SKM-1 treated with dmso at 0.1 percent for 144 hours (cell line): ENCODE results near the gene CALD1.

Experiments used
- DNase-seq: peaks from one replicate; lab custom pipeline; 2025; ENCODE audit not compliant: unreplicated experiment; lab: John Stamatoyannopoulos, UW

CALD1 gene

DNA sequence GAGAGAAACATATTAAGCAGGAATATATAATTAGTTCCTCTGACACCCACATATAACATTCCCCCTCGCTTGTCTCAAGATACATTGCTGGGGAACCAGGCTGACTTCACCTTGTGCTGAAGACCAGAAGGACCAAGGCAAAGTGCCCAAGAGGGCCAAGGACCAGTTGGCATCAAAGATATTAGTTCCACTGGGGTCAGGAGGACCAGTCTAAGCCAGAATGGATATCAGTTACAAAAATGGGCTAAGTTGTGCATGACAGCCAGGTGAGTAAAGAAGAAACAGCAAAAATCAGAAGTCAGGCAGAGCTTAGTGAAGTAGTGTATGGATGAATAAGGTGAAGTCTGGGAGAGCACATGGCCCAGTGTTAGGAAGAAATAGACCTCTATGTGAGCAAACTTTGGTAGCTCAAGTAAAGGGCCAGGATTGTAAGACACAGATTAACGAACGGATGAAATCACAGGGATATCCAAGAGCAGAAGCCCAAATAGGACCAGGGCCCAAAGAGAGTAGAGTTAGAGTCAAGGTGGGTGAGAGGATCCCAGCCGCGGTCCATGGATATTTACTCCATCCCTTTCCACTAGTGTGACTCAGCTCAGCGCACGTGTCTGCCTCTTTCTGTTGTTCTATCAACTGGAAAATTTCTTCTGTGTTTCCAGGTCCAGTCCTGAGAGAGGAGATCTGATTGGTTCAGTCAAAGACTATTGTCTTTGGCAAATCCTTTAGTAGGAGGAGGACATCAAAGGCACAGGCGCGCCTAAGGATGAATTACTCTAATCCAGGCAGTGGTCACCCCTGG, 5.0 kb downstream of the CALD1 start:
- no peak for DNase-seq

DNA sequence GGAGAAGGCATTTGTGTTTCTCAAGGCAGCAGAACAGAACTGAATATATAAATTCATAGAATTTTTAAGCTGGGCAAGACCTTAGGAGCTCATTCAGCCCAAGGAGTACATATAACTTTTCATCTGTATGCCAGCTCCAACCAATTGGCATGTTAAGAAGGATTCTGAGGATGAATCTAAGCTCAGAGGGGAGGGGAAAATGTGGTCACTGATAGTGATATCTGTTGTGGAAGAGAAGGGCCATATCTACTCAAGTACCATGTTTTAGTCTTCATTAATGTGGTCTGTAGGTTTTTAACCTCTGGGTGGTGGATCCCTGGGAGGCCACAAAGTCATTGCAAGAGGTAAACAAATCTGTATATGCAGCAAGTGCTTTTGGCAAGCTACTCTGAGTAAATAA, 6.4 kb downstream of the CALD1 start:
- DNase-seq: no peak

- DNase-seq: no peak
These were observed 7.6 kb downstream of the CALD1 start for GRCh38 chr7:134787064-134787463.

DNA sequence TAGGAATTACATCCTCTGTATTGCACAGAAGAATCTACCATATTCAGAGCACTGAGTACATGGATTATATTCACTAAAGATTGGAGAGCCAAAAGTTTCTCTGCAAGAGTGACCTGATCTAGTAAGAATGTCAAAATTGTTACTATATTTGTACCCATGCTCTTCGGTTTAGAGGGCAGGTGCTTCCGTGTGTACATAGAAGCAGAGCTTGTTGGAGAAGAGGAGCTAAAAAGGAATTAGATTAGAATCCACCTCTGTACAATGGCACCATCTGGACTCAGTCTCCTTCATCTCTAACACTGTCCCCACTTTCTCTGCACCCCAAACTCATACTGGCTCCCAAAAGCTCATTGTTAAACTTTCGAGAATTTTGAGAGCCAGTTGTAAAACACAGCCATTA, 8.3 kb downstream of the CALD1 start:
- no peak for DNase-seq

GRCh38 chr7:134788191-134788590, 8.8 kb downstream of the CALD1 start:
- DNase-seq: no peak

GRCh38 chr7:134789967-134790685, 10.7 kb downstream of the CALD1 start:
- DNase-seq: no peak

DNA sequence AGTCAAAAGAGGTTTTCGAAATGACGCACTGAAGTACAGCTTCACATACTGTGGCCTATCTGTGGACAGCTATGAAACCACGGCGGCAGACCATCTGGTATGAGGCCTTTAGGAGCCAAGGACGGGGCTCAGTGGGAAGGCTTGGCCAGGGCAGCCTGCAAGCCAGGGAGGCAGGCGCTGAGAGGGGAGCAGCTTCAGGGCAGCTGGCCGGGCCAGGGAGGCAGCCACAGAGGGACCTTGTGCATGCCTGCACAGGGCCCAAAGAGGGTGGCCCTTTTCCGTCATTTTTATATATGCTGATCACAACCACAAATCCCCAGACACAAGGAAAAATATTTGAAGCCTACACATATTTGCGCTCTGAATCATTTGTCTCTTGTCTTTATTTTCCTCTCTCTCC, 13.5 kb downstream of the CALD1 start:
- DNase-seq: no peak

GRCh38 chr7:134795231-134795630, 15.8 kb downstream of the CALD1 start:
- no peak for DNase-seq

DNA sequence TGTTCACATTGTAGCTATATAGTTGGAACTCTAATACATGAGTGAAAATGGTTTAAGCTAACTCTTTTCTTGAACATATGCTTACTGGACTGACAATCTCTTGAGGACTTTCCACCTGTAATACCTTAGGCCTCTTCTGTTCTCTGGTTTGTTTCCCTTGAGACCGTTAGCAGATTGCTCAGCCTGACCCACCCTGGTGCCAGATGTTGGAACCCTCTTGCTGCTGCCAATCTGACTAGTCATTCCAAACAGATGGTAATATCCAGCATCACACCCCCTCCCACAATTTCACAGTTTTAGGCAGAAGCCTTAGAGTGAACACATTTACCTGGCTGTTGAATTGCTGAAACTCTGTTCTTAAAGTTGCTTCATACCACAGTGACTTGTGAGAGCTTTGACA, 18.7 kb downstream of the CALD1 start:
- no peak for DNase-seq

DNA sequence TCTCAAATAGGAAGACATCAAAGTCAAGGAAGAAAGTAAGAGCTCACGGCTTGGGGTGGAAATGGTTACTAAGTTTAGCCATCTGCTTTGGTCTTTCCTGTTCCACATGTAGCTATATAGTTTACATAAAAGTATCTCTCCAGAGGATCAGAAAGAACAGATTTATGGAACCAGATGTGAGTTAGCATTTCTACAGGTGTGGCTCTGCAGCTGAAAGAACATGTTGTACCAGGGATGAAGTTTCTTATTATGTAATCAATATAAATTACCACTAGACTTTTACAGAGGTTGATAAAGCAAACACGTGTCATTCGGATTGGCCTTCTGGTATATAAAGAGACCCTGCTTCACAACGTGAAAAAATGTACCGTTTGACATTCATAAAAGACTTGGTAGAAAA, 19.9 kb downstream of the CALD1 start:
- no peak for DNase-seq

- DNase-seq: no peak
These were observed 23.3 kb downstream of the CALD1 start for GRCh38 chr7:134802762-134803161.

GRCh38 chr7:134804351-134804750, 24.9 kb downstream of the CALD1 start:
- DNase-seq: no peak

DNA sequence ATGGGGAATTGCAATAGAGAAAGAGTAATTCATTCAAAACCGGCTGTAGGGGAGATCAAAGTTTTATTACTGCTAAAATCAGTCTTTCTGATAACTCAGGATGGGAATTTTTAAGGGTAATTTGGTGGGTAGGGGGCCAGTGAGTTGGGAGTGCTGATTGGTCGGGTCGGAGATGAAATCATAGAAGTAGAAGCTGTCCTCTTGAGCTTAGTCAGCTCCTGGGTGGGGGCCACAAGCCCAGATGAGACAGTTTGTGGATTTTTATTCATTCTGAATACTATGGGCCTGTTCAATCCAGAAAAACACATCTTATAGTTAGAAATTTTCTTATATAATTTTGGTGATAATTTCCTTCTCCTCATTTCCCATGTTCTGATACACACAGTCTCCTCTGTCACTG, 25.4 kb downstream of the CALD1 start:
- no peak for DNase-seq

- DNase-seq: no peak
These were observed 26.8 kb downstream of the CALD1 start for GRCh38 chr7:134806197-134806596.

GRCh38 chr7:134809616-134810015, 30.2 kb downstream of the CALD1 start:
- DNase-seq: no peak

GRCh38 chr7:134811765-134812164, 32.3 kb downstream of the CALD1 start:
- DNase-seq: no peak

GRCh38 chr7:134813663-134814396, 34.4 kb downstream of the CALD1 start:
- DNase-seq: no peak

GRCh38 chr7:134814730-134815364, 35.4 kb downstream of the CALD1 start:
- no peak for DNase-seq

DNA sequence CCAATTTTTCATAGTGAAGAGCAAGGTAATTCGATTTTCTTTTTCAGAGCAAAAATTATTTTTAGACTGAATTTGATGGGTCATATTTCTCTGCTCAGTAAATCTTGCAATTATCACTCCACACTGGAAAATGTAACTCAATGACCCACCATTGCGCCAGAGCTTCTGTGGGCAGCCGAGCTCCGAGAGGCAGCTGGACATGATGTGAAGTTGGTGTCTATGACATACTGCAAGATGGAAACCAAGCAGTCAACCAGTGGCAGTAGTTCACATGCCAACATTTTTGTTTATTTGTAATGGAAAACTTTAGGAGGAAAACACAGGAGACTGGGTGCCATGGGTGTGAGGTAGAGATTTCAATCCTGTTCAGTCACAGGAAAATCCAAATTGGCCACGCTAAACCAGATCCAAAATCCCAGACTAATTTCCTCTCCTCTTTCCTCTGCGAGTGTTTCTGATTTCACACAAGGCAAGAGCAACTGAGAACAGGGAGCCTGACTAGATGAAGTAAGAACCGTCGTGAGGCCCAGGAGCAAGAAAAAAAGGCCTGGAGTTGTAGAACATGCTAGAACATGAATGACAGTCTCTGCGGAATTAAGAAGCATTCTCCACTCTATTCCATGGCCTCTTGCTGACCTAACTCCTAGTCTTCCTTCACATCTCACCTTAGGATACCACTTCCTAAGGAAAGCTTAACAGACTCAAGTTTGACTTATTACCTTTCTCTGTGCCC, 39.3 kb downstream of the CALD1 start:
- DNase-seq: no peak

DNA sequence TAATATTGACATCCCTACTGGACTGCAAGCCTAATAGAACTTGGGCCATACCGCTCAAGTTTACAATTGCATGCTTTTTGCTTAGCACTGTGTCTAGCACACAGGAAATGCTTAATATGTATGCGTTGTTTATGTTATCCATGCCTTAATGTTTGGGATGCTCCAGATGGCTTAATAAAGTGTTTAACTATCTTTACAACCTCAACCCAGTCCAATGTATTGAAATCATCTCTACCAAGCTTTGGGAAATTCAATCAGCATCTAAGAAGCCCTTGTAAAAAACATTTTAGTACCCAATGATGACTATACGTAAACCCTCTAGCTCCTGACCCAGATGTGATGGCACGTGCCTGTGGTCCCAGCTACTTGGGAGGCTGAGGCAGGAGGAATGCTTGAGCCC, 40.0 kb downstream of the CALD1 start:
- no peak for DNase-seq

GRCh38 chr7:134820295-134820694, 40.9 kb downstream of the CALD1 start:
- DNase-seq: no peak
